ENCODE results near the gene TOP3A. TPM values are rescaled to one million over a fixed set of nuclear protein-coding genes. Genes with fewer than 3 reads are reported as not detected.

TOP3A gene
- total RNA-seq, 1 donor from 2014 or later, result 49.2 TPM

DNA sequence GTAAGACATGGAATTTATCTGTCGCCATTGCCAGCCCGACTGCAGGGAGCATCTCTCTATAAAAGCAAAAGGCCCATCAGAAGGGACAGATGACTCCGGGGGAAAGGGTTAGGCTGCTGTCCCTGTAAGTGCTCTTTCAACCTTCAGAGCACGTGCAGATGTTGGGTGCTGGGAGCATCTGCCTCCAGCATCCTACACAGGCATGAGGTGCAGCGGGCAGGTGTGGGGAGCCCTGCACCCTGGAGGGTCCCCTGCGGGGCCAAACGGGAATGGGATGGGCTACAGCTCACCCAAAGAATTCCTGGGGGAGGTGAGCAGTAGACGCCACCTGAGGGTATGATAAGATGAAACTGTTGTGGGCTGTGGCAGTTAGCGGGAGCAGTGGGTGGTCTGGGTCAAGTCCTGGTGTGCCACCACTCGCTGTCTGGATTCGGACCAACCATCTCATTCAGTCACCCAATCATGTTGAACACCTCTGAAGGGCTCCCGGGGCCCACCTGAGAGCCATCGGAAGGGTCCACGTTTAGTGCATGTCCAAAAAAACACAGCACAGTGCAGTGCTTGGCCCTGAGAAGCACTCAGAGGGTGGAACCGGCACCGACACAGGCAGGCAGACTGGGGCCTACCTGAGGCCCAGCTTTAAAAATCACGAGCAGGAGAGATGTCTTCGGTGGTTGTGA lies 4.1 kb upstream of the TOP3A start:
- no peak for TF ChIP-seq EZH2 (IDR thresholded peaks at IDR 0.05)
- TF ChIP-seq EZH2phosphoT487 (IDR thresholded peaks at IDR 0.05), result no peak
- TF ChIP-seq, protein P1, sequence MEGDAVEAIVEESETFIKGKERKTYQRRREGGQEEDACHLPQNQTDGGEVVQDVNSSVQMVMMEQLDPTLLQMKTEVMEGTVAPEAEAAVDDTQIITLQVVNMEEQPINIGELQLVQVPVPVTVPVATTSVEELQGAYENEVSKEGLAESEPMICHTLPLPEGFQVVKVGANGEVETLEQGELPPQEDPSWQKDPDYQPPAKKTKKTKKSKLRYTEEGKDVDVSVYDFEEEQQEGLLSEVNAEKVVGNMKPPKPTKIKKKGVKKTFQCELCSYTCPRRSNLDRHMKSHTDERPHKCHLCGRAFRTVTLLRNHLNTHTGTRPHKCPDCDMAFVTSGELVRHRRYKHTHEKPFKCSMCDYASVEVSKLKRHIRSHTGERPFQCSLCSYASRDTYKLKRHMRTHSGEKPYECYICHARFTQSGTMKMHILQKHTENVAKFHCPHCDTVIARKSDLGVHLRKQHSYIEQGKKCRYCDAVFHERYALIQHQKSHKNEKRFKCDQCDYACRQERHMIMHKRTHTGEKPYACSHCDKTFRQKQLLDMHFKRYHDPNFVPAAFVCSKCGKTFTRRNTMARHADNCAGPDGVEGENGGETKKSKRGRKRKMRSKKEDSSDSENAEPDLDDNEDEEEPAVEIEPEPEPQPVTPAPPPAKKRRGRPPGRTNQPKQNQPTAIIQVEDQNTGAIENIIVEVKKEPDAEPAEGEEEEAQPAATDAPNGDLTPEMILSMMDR (IDR thresholded peaks at IDR 0.05), result no peak
- Mint-ChIP-seq H3K4me1 (peaks cover 28% of the 10 kb centered on the region), H3K9me3 (no peaks in the 10 kb centered on the region), H3K36me3 (peaks cover 3% of the 10 kb centered on the region), H3K4me3 (peak overlapping the region; percentile 13), H3K27ac (no peak overlapping the region), H3K27me3 (ENCODE audit: insufficient read depth, low read depth) (peaks cover 3% of the 10 kb centered on the region)
- peaks cover 6% of the 10 kb centered on the region for H3K4me1 ChIP-seq
- no peak overlapping the region for H3K4me3 ChIP-seq
- no peak overlapping the region for H3K4me2 ChIP-seq
- H2AFZ ChIP-seq (replicated peaks), result no peak overlapping the region
- DNase-seq (ENCODE audit: low spot score), result no peak
- peaks cover 54% of the 10 kb centered on the region for H3K79me2 ChIP-seq (ENCODE audit: low read depth)
- H3K9me3 ChIP-seq (ENCODE audit: low read depth), result no peaks in the 10 kb centered on the region
- H3F3A ChIP-seq (ENCODE audit: low read depth), result peaks cover 6% of the 10 kb centered on the region
- peaks cover 28% of the 10 kb centered on the region for H4K20me1 ChIP-seq (ENCODE audit: low read depth)
- no peaks in the 10 kb centered on the region for H3K27me3 ChIP-seq
- H3K36me3 ChIP-seq, result no peaks in the 10 kb centered on the region
- no peak overlapping the region for H3K27ac ChIP-seq
- peak overlapping the region; percentile 5 for H3K9ac ChIP-seq

DNA sequence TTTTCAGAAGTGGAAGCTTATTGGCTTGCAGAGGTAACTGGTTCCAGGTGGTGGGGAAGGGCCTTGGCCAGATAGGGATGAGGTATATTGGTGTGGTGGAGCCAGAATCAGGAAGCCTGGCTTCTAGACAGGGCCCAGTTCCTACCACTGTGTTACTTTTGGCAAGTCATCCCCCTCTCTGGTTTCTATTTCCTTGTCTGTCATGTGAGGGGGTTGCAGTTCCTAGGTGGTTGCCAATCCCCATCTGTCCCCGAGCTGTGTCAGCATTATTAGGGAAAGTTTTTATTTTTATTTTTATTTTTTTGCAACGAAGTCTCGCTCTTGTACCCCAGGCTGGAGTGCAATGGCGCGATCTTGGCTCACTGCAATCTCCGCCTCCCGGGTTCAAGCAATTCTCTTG lies 3.3 kb upstream of the TOP3A start:
- peaks cover 34% of the 10 kb centered on the region for H3K4me1 Mint-ChIP-seq
- H3K79me2 ChIP-seq (ENCODE audit: low read depth), result peaks cover 62% of the 10 kb centered on the region
- no peak for DNase-seq (ENCODE audit: low spot score)
- TF ChIP-seq EZH2 (IDR thresholded peaks at IDR 0.05) (no peak), EZH2phosphoT487 (IDR thresholded peaks at IDR 0.05) (no peak)
- TF ChIP-seq, protein P1 (IDR thresholded peaks at IDR 0.05), result no peak
- H3K27me3 Mint-ChIP-seq (ENCODE audit: insufficient read depth, low read depth), result peaks cover 3% of the 10 kb centered on the region
- peaks cover 6% of the 10 kb centered on the region for H3F3A ChIP-seq (ENCODE audit: low read depth)
- peak overlapping the region; percentile 8 for H3K4me2 ChIP-seq
- H3K4me3 ChIP-seq, result no peak overlapping the region
- H3K36me3 Mint-ChIP-seq, result peaks cover 4% of the 10 kb centered on the region
- H3K27me3 ChIP-seq, result no peaks in the 10 kb centered on the region
- H3K9me3 Mint-ChIP-seq, result no peaks in the 10 kb centered on the region
- no peak overlapping the region for H2AFZ ChIP-seq (replicated peaks)
- H3K9ac ChIP-seq, result peak overlapping the region; percentile 5
- H3K36me3 ChIP-seq, result no peaks in the 10 kb centered on the region
- no peak overlapping the region for H3K27ac ChIP-seq
- no peak overlapping the region for H3K27ac Mint-ChIP-seq
- H4K20me1 ChIP-seq (ENCODE audit: low read depth), result peaks cover 36% of the 10 kb centered on the region
- H3K4me3 Mint-ChIP-seq, result no peak overlapping the region
- no peaks in the 10 kb centered on the region for H3K9me3 ChIP-seq (ENCODE audit: low read depth)
- H3K4me1 ChIP-seq, result peaks cover 13% of the 10 kb centered on the region

GRCh38 chr17:18315961-18316360 lies 1.2 kb upstream of the TOP3A start:
- peaks cover 83% of the 10 kb centered on the region for H3K79me2 ChIP-seq (ENCODE audit: low read depth)
- no peak for DNase-seq (ENCODE audit: low spot score)
- H3K9me3 ChIP-seq (ENCODE audit: low read depth), result no peaks in the 10 kb centered on the region
- H3K4me1 ChIP-seq, result peaks cover 16% of the 10 kb centered on the region
- Mint-ChIP-seq H3K4me1 (peaks cover 43% of the 10 kb centered on the region), H3K4me3 (peak overlapping the region; percentile 99), H3K27ac (peak overlapping the region; percentile 76), H3K9me3 (no peaks in the 10 kb centered on the region), H3K27me3 (ENCODE audit: insufficient read depth, low read depth) (peaks cover 3% of the 10 kb centered on the region), H3K36me3 (peaks cover 11% of the 10 kb centered on the region)
- H3K27ac ChIP-seq, result no peak overlapping the region
- no peak overlapping the region for H2AFZ ChIP-seq (replicated peaks)
- H3F3A ChIP-seq (ENCODE audit: low read depth), result peaks cover 12% of the 10 kb centered on the region
- H4K20me1 ChIP-seq (ENCODE audit: low read depth), result peaks cover 48% of the 10 kb centered on the region
- H3K27me3 ChIP-seq, result no peaks in the 10 kb centered on the region
- H3K9ac ChIP-seq, result peak overlapping the region; percentile 88
- peak overlapping the region; percentile 80 for H3K4me2 ChIP-seq
- H3K4me3 ChIP-seq, result peak overlapping the region; percentile 89
- no peaks in the 10 kb centered on the region for H3K36me3 ChIP-seq
- TF ChIP-seq, protein P1 (IDR thresholded peaks at IDR 0.05), result no peak
- TF ChIP-seq EZH2 (IDR thresholded peaks at IDR 0.05), result no peak
- TF ChIP-seq EZH2phosphoT487 (IDR thresholded peaks at IDR 0.05), result no peak
